Uterus (tissue), 4 donors: Measurements from ENCODE around the gene MAD1L1. TPM values are rescaled to one million over a fixed set of nuclear protein-coding genes. Genes with fewer than 3 reads are reported as not detected.

Source experiments
- DNase-seq, 2 donors: peaks; one replicate each; pipeline ENCODE4 v3.0.0-alpha.2; 2019 to 2020
- H3K27ac ChIP-seq, 2 donors: fragments of 200-600 bp; sonication (generic); 1 replicate in 1 of 2; 2 replicates in 1 of 2; pipeline ENCODE4 v1.5.1; 2016 to 2018
- H3K27me3 ChIP-seq, 2 donors: fragments of 200-600 bp; sonication (generic); one replicate each; pipeline ENCODE4 v1.5.1; 2018 to 2019; ENCODE audit warnings: control low read depth in 1 of 2
- H3K36me3 ChIP-seq, 2 donors: fragments of 200-600 bp; sonication (generic); one replicate each; pipeline ENCODE4 v1.5.1; 2019; ENCODE audit warnings: control low read depth in 1 of 2
- H3K4me1 ChIP-seq, 2 donors: fragments of 200-600 bp; sonication (generic); one replicate each; pipeline ENCODE4 v1.5.1; 2018 to 2019; ENCODE audit warnings: control low read depth in 1 of 2
- H3K4me3 ChIP-seq, 2 donors: fragments of 200-600 bp; sonication (generic); 1 replicate in 1 of 2; 2 replicates in 1 of 2; pipeline ENCODE4 v1.5.1; 2018 to 2019; ENCODE audit warnings: mild to moderate bottlenecking in 1 of 2
- H3K9me3 ChIP-seq, 2 donors: fragments of 200-600 bp; sonication (generic); one replicate each; pipeline ENCODE4 v1.5.1; 2019; ENCODE audit warnings: control low read depth in 1 of 2
- POLR2A ChIP-seq, 2 donors: fragments of 450-650 bp; IDR thresholded peaks; one replicate each; pipeline ENCODE4 v1.6.1; 2016; ENCODE audit warnings: antibody characterized with exemption in 2 of 2, mild to moderate bottlenecking in 1 of 2, moderate library complexity in 1 of 2
- intact Hi-C: fragments of 100-400 bp; cut with DNase I; formaldehyde crosslinking; loops from one replicate; pipeline ENCODE4 v1.15.1; 2023; ENCODE audit warnings: low total_unique reads
- total RNA-seq, 4 donors: library from RNA; depleted of rRNA in 3 of 4; stranded (reverse); fragments of >200 nt in 3 of 4; gene quantifications; one replicate each; pipeline versions ENCODE4 v1.1.0 to v1.2.4, GENCODE V29; 2014 to 2023
- TF ChIP-seq, protein P1 (sequence below), 4 experiments: fragments of 200-600 bp in 2 of 4; fragments of 450-650 bp in 2 of 4; sonication (generic) in 2 of 4; IDR thresholded peaks; one replicate each; pipeline ENCODE4 v1.5.1; 2016 to 2019; ENCODE audit warnings: antibody characterized with exemption in 4 of 4, mild to moderate bottlenecking in 2 of 4, moderate library complexity in 1 of 4
- donor health status: DM: yes; HTN: yes; CAD: no.

MAD1L1 gene
- total RNA-seq, 4 donors from 2014 or later, result 13.3 to 37.4 (median 33.1) TPM

DNA sequence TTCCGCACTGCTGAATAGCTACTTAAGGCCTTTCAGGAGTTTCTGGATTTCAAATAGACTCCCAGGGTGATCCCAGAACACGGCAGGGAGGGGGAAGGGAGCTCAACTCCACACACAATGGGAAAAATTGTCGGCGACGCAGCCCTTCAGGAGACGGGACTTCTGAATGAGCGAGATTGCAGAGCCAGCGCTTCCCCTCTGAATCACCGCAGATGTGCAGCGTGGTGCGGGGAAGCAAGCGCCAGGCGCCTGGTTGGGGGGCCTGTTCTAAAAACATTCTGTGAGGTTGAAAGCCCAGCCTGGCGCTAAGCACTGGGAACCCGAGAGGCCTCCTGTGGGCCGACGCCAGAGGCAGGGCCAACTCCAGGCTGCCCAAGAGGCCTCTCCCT, 163.3 kb downstream of the MAD1L1 start:
- H3K27me3 ChIP-seq, result no peaks in the 10 kb centered on the region
- DNase-seq, result no peak
- no peaks in the 10 kb centered on the region for H3K4me1 ChIP-seq
- TF ChIP-seq, protein P1, sequence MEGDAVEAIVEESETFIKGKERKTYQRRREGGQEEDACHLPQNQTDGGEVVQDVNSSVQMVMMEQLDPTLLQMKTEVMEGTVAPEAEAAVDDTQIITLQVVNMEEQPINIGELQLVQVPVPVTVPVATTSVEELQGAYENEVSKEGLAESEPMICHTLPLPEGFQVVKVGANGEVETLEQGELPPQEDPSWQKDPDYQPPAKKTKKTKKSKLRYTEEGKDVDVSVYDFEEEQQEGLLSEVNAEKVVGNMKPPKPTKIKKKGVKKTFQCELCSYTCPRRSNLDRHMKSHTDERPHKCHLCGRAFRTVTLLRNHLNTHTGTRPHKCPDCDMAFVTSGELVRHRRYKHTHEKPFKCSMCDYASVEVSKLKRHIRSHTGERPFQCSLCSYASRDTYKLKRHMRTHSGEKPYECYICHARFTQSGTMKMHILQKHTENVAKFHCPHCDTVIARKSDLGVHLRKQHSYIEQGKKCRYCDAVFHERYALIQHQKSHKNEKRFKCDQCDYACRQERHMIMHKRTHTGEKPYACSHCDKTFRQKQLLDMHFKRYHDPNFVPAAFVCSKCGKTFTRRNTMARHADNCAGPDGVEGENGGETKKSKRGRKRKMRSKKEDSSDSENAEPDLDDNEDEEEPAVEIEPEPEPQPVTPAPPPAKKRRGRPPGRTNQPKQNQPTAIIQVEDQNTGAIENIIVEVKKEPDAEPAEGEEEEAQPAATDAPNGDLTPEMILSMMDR (IDR thresholded peaks at IDR 0.05), result no peak
- TF ChIP-seq POLR2A (IDR thresholded peaks at IDR 0.05), result no peak
- intact Hi-C loops, result no loop called here
- H3K9me3 ChIP-seq, result no peaks in the 10 kb centered on the region
- H3K36me3 ChIP-seq, result no peaks in the 10 kb centered on the region
- no peak overlapping the region for H3K4me3 ChIP-seq
- H3K27ac ChIP-seq, result no peak overlapping the region

DNA sequence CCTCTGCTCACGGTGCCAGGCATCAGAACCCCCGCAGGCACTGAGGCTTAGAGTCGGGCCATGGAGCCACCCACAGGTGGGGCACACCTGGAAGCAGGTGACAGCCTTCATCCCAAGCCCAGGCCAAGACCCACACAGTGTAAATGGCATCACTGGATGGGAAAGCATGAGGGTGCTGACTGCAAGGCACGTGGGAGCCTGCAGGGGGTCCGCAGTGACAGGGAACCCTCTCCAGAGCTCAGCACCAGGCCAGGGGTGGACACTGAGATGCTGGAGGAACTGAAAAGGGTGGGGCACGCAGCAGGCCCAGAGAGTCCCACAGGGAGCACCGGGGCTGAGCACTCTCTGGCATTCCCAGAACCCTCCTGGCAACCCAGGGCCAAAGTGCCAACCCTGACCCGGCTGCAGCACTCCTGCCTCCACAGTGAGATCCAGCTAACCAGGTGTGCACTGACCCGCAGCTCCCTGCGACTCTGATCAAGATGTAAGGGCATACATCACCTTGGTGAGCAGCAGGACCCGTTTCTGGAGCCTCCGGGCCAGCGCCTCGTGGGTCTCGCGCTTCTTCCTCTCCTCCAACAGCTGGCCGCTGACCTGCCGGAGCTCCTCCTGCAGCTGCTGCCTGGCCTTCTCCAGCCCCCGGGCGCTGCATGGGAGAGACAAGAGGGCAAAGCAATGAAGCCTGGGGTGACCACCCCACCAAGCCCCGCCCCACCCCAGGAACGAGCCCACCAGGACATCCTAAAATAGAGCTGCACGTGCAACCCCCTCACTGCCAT, 163.9 kb downstream of the MAD1L1 start:
- no peak for DNase-seq
- no peaks in the 10 kb centered on the region for H3K4me1 ChIP-seq
- no peaks in the 10 kb centered on the region for H3K9me3 ChIP-seq
- H3K27me3 ChIP-seq, result no peaks in the 10 kb centered on the region
- no peak for TF ChIP-seq POLR2A (IDR thresholded peaks at IDR 0.05)
- TF ChIP-seq, protein P1 (IDR thresholded peaks at IDR 0.05), result no peak
- no peaks in the 10 kb centered on the region for H3K36me3 ChIP-seq
- no peak overlapping the region for H3K27ac ChIP-seq
- intact Hi-C loops, result no loop called here
- H3K4me3 ChIP-seq, result no peak overlapping the region

DNA sequence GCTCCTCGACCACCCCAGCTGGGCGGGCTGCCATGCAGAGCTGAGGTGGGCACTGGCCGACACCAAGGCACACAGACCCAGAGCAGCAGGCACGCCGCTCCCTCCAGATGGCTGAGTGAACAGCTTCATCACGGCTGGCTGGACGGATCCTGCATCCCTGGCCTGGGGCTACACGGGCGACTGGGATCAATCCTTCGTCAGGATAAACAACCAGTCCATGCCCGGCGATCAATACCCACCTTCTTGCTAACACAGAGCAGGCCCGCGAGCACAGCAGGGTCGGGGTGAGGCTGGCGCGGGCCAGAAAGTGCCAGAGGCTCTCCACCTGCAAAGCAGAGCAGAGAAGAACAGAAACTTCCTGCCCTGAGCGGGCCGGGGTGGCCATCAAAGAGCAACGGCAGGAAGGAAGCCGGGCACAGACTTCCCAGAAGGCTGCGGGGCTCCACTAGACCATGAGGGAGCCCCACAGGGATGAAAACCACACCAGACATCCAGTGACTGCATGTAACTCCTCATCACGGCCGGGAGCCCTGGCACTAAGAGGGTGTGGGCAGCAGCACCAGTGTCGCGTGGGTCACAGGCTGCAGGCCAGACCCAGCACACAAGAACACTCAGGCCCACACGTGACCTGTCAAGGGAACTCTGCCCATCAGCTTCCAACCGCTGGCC, 166.4 kb downstream of the MAD1L1 start:
- intact Hi-C loops, result no loop called here
- no peaks in the 10 kb centered on the region for H3K36me3 ChIP-seq
- no peaks in the 10 kb centered on the region for H3K9me3 ChIP-seq
- H3K27me3 ChIP-seq, result no peaks in the 10 kb centered on the region
- no peak overlapping the region for H3K4me3 ChIP-seq
- H3K27ac ChIP-seq, result no peak overlapping the region
- no peak for DNase-seq
- H3K4me1 ChIP-seq, result no peaks in the 10 kb centered on the region
- no peak for TF ChIP-seq POLR2A (IDR thresholded peaks at IDR 0.05)
- TF ChIP-seq, protein P1 (IDR thresholded peaks at IDR 0.05), result no peak

DNA sequence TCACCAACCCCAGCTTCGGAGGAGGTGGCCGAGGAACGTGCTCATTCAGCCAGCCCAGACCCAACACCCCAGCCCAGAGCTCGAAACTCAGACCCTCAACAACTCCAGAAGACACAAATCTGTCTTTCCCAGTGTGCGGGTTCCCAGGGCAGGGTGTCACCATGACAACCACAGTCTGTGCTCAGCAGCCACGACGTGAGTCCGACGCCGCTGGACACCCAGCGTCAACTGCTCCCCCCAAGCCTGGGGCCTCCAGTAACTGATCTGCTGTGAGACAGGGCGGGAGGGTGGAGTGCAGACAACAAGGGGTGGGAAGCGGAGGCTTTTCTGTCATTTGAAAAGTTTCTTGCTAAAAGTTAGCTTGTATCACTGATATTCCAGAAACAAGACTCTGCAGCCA, 167.2 kb downstream of the MAD1L1 start:
- Histone ChIP-seq H3K9me3 (no peaks in the 10 kb centered on the region), H3K27me3 (no peaks in the 10 kb centered on the region), H3K4me3 (no peak overlapping the region), H3K27ac (no peak overlapping the region), H3K4me1 (no peaks in the 10 kb centered on the region), H3K36me3 (no peaks in the 10 kb centered on the region)
- no peak for TF ChIP-seq POLR2A (IDR thresholded peaks at IDR 0.05)
- TF ChIP-seq, protein P1 (IDR thresholded peaks at IDR 0.05), result no peak
- no peak for DNase-seq
- intact Hi-C loops, result no loop called here

DNA sequence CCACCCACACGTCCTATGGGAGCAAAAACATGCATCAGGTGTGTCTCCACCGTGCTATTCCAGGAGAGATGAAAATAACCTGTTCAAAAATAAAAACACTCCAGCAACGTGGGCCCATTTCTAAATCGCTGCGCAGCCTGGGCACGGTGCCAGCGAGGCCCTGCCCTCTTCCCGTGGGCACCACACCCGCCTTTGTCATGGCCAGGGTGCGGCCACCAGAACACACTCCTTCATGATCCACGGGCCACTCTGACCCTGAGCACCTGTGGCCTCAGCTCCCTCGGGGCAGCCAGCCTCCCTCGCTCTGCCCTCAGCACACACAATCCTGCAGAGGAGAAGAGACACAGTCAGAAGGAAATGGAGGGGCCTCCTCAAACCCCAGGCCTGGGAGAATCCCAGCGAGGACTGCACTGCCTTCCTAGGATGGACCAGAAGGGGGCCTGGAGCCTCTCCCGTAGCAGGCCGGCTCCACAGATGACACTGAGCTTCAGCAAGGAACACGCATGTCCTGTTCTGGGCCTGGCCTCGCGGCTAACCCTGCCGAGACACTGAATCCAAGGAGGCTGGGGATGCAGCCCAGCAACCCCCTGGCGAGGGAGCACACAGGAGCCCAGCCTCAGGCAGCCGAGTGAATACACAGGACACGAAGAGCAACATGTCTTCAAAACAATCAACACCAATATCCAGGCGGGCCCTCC, 169.0 kb downstream of the MAD1L1 start:
- Histone ChIP-seq H3K4me1 (no peaks in the 10 kb centered on the region), H3K9me3 (no peaks in the 10 kb centered on the region), H3K4me3 (no peak overlapping the region), H3K27ac (no peak overlapping the region), H3K36me3 (no peaks in the 10 kb centered on the region), H3K27me3 (no peaks in the 10 kb centered on the region)
- no peak for TF ChIP-seq POLR2A (IDR thresholded peaks at IDR 0.05)
- TF ChIP-seq, protein P1 (IDR thresholded peaks at IDR 0.05), result peak in 1 of 4 experiments; percentile 31
- peak; percentile 27 to 32 for DNase-seq
- intact Hi-C loops, result no loop called here
